Mucosa of descending colon (tissue), 3 donors: ENCODE data around the gene NCF2. TPM values are rescaled to one million over a fixed set of nuclear protein-coding genes. Genes with fewer than 3 reads are reported as not detected.

ENCODE experiments used
- ATAC-seq: fragments of 200-7000 bp; cut with Tn5 transposase; one replicate; pipeline ENCODE4 v1.9.1; 2020; ENCODE audit warnings: mild to moderate bottlenecking, moderate library complexity
- DNase-seq, 3 donors: peaks; one replicate each; pipeline ENCODE4 v3.0.0-alpha.2; 2020
- H3K36me3 ChIP-seq: fragments of 200-600 bp; one replicate; pipeline ENCODE4 v1.8.0; 2021; ENCODE audit warnings: low read depth, mild to moderate bottlenecking
- H3K4me1 ChIP-seq: fragments of 200-600 bp; one replicate; pipeline ENCODE4 v1.8.0; 2021; ENCODE audit warnings: low read depth, mild to moderate bottlenecking
- H3K4me3 ChIP-seq: fragments of 200-600 bp; one replicate; pipeline ENCODE4 v1.8.0; 2021; ENCODE audit warnings: mild to moderate bottlenecking
- H3K9me3 ChIP-seq: fragments of 200-600 bp; one replicate; pipeline ENCODE4 v1.8.0; 2021; ENCODE audit warnings: mild to moderate bottlenecking
- CTCF ChIP-seq: fragments of 200-600 bp; IDR thresholded peaks from one replicate; pipeline ENCODE4 v1.8.0; 2022; ENCODE audit warnings: antibody characterized with exemption, mild to moderate bottlenecking
- intact Hi-C, 2 donors: fragments of 100-400 bp; cut with DNase I in 1 of 2; cut with micrococcal nuclease in 1 of 2; formaldehyde crosslinking; loops; one replicate each; pipeline versions ENCODE4 v1.11.0 to v1.11.1; 2022; cut with DNase I, micrococcal nuclease
- total RNA-seq, 3 donors: library from RNA; stranded (reverse); fragmentation: NEBNext Ultra II Directional in 2 of 3; extraction: Animal tissue kit (Norgen Biotek cat#: 25700) in 2 of 3; gene quantifications; one replicate each; pipeline versions ENCODE4 v1.2.1 to v1.2.4, GENCODE V29; 2021 to 2023
- donor health status: DM: no; HTN: no; CAD: no; lungs with moderate emphysema.
- donor health status: DM: no; HTN: no; CAD: no.
- donor health status: DM: no; HTN: yes; CAD: no.

NCF2 gene
- total RNA-seq, 3 donors from 2014 or later = 2.0 to 8.9 (median 8.3) TPM

DNA sequence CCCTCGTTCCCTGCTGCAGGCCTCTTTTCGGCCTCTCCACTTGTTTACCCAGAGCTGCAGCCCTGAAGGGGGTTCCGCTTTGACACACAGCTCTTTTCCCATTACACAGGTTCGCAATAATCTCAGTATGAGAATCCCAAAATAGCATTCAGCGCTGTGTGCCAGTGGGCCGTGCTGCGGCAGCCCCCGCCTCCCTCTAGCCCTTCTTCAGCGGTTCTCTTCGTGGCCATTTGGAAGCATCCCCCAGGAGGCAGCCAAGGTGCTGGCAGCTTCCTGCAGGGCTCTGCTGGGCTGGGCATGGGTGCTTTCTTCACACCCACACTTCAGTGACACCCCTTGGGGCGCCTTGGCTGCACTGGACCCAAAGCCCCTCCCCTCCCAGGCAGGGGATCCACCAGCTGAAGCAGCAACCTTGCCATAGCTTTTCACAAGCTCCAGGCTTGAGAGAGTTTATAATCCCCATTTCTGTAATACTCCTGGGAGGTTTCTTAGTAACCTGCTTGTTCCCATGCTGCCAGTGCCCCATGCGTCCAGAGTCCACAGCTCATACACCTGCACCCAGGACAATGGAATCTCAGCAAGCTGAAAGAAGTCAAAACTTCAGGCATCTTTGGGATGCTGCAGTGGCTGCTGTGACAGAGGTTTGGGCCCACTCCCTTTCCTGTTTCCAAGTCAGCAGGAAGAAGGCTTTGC, 8.1 kb downstream of the NCF2 start:
- Histone ChIP-seq H3K4me3 (no peak overlapping the region), H3K4me1 (no peaks in the 10 kb centered on the region), H3K9me3 (no peaks in the 10 kb centered on the region), H3K36me3 (no peaks in the 10 kb centered on the region)
- no peak for ATAC-seq
- no peak for DNase-seq
- no peak for TF ChIP-seq CTCF
- intact Hi-C loops = no loop called here

- DNase-seq = peak in 1 of 3 donors; percentile 17
- peak; percentile 50 for ATAC-seq
- Histone ChIP-seq H3K36me3 (no peaks in the 10 kb centered on the region), H3K4me1 (no peaks in the 10 kb centered on the region), H3K9me3 (no peaks in the 10 kb centered on the region), H3K4me3 (no peak overlapping the region)
- intact Hi-C loops = no loop called here
- TF ChIP-seq CTCF = no peak
These were observed 10.0 kb downstream of the NCF2 start for GRCh38 chr1:183580281-183580682.

DNA sequence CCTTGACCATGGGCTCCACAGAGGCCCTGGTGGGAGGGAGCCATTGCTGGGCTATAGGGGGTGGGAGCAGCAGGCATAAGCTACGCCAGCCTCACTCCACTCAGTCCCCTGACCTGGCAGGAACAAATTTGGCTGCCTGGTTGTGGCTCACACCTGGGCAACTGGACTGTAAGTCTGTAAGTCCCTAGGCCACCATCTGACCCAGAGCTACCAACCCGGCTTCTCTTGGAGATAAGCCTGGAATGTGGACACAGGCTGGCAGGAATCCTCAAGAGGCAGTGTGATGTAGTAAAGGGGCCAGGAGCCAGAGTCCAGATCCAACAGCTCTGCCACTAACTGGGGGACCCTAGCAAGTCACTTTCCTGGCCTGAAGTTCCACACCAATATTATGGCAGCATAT, 11.4 kb downstream of the NCF2 start:
- intact Hi-C loops = no loop called here
- Histone ChIP-seq H3K4me1 (no peaks in the 10 kb centered on the region), H3K36me3 (no peaks in the 10 kb centered on the region), H3K4me3 (no peak overlapping the region), H3K9me3 (no peaks in the 10 kb centered on the region)
- no peak for TF ChIP-seq CTCF
- DNase-seq (no peak), ATAC-seq (no peak)

DNA sequence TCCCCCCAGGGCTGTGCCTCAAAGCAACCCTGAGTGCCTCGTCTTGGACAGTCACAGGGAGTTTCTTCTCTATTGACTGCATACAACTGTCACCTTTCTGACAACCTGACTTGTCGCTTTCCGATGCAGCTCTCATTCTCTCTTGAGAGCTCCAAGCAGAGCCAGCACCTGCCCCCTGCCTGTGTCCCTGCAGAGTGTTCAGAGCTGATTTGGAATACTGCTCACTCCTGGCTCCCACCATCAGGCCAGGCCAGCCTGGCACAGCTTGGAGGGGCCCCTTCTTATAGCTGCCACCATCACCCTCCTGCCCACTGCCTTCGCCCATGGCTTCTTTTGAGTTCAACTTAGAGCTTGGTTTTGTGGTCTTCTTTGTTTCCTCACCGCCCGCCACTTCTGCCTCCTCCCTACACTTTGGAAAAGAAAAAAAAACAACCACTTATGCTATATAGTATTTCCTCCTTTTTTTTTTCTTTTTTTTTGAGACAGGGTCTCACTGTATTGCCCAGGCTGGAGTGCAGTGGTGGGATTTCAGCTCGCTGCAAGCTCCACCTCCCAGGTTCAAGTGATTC, 12.3 kb downstream of the NCF2 start:
- H3K36me3 ChIP-seq = no peaks in the 10 kb centered on the region
- DNase-seq (no peak), ATAC-seq (no peak)
- no peaks in the 10 kb centered on the region for H3K4me1 ChIP-seq
- no peak for TF ChIP-seq CTCF
- intact Hi-C loops = no loop called here
- H3K9me3 ChIP-seq = no peaks in the 10 kb centered on the region
- H3K4me3 ChIP-seq = no peak overlapping the region

- Histone ChIP-seq H3K4me3 (no peak overlapping the region), H3K9me3 (no peaks in the 10 kb centered on the region)
- ATAC-seq = no peak
These were observed 13.7 kb downstream of the NCF2 start for GRCh38 chr1:183576537-183576936.

More at GRCh38 chr1:183576537-183576936, 13.7 kb downstream of the NCF2 start:
- intact Hi-C loops = no loop called here
- Histone ChIP-seq H3K4me1 (no peaks in the 10 kb centered on the region), H3K36me3 (no peaks in the 10 kb centered on the region)
- DNase-seq = no peak
- TF ChIP-seq CTCF = no peak
